HUES48 (cell line): ENCODE measurements around the gene NXPE1.
A peak's percentile ranks its signal among the peaks of the same experiment; 100 is the strongest.

Experiments used
- H3K27ac ChIP-seq: one replicate; pipeline ENCODE4 v1.7.0; 2013; ENCODE audit warnings: low read depth, low read length, inconsistent platforms
- H3K27me3 ChIP-seq: 2 replicates; pipeline ENCODE4 v1.6.1; 2013; ENCODE audit warnings: mild to moderate bottlenecking, low read length; ENCODE audit not compliant: control insufficient read depth, insufficient read depth
- H3K36me3 ChIP-seq: 2 replicates; pipeline ENCODE4 v1.6.1; 2013; ENCODE audit warnings: low read length; ENCODE audit not compliant: control insufficient read depth, insufficient read depth
- H3K4me1 ChIP-seq: 2 replicates; pipeline ENCODE4 v1.6.1; 2013; ENCODE audit warnings: mild to moderate bottlenecking, low read length; ENCODE audit not compliant: control insufficient read depth, insufficient read depth
- H3K4me3 ChIP-seq: 2 replicates; pipeline ENCODE4 v1.5.1; 2013; ENCODE audit warnings: mild to moderate bottlenecking, low read depth, low read length
- H3K9ac ChIP-seq: 2 replicates; pipeline ENCODE4 v1.6.1; 2013; ENCODE audit warnings: mild to moderate bottlenecking, low read depth, low read length, moderate library complexity
- H3K9me3 ChIP-seq: 2 replicates; pipeline ENCODE4 v1.6.1; 2013; ENCODE audit warnings: low read length; ENCODE audit not compliant: control insufficient read depth, insufficient read depth

The NXPE1 gene

GRCh38 chr11:114598461-114598860 is 38.8 kb upstream of the NXPE1 start:
- Histone ChIP-seq H3K27me3 (no peaks in the 10 kb centered on the region), H3K9ac (no peak overlapping the region), H3K4me1 (no peaks in the 10 kb centered on the region), H3K9me3 (peaks cover 6% of the 10 kb centered on the region), H3K36me3 (no peaks in the 10 kb centered on the region), H3K27ac (no peak overlapping the region), H3K4me3 (no peak overlapping the region)

GRCh38 chr11:114596175-114596919 is 36.7 kb upstream of the NXPE1 start:
- Histone ChIP-seq H3K4me1 (no peaks in the 10 kb centered on the region), H3K4me3 (no peak overlapping the region), H3K27ac (no peak overlapping the region), H3K9me3 (no peaks in the 10 kb centered on the region), H3K9ac (no peak overlapping the region), H3K36me3 (no peaks in the 10 kb centered on the region), H3K27me3 (no peaks in the 10 kb centered on the region)

GRCh38 chr11:114595571-114595970 is 35.9 kb upstream of the NXPE1 start, which contains the start of gene NXPE4:
Gene NXPE4, minus strand, starts transcription at chr11:114595786. Its CDS starts 1,027 bp downstream, at chr11:114594759.
- no peak within 1 kb of the TSS for H3K4me3 ChIP-seq
- H3K9ac ChIP-seq: no peak within 1 kb of the TSS
- no peaks in the 10 kb centered on the region for H3K9me3 ChIP-seq
- H3K27ac ChIP-seq: no peak within 1 kb of the TSS
- H3K4me1 ChIP-seq: no peaks in the 10 kb centered on the region
- H3K27me3 ChIP-seq: no peaks in the 10 kb centered on the region
- H3K36me3 ChIP-seq: no peaks in the 10 kb centered on the region

GRCh38 chr11:114594703-114595102 is 35.0 kb upstream of the NXPE1 start:
- no peak overlapping the region for H3K4me3 ChIP-seq
- H3K9me3 ChIP-seq: no peaks in the 10 kb centered on the region; the same call in 1 of the 2 replicates
- no peaks in the 10 kb centered on the region for H3K27me3 ChIP-seq
- no peak overlapping the region for H3K27ac ChIP-seq
- no peaks in the 10 kb centered on the region for H3K36me3 ChIP-seq
- H3K9ac ChIP-seq: no peak overlapping the region
- H3K4me1 ChIP-seq: no peaks in the 10 kb centered on the region

- Histone ChIP-seq H3K4me3 (no peak overlapping the region), H3K9ac (no peak overlapping the region), H3K4me1 (no peaks in the 10 kb centered on the region), H3K27me3 (no peaks in the 10 kb centered on the region), H3K36me3 (no peaks in the 10 kb centered on the region), H3K27ac (no peak overlapping the region), H3K9me3 (peaks cover 25% of the 10 kb centered on the region)
Observed at GRCh38 chr11:114587398-114587953, 27.8 kb upstream of the NXPE1 start.

- Histone ChIP-seq H3K36me3 (no peaks in the 10 kb centered on the region), H3K27ac (no peak overlapping the region), H3K27me3 (no peaks in the 10 kb centered on the region), H3K4me1 (no peaks in the 10 kb centered on the region), H3K4me3 (no peak overlapping the region), H3K9ac (no peak overlapping the region), H3K9me3 (peaks cover 25% of the 10 kb centered on the region)
Observed at GRCh38 chr11:114586797-114587196, 27.1 kb upstream of the NXPE1 start.

- H3K4me3 ChIP-seq: no peak overlapping the region
- H3K27me3 ChIP-seq: no peaks in the 10 kb centered on the region
- no peaks in the 10 kb centered on the region for H3K36me3 ChIP-seq
- H3K9ac ChIP-seq: no peak overlapping the region
- peaks cover 12% of the 10 kb centered on the region for H3K4me1 ChIP-seq
- no peak overlapping the region for H3K27ac ChIP-seq
- no peaks in the 10 kb centered on the region for H3K9me3 ChIP-seq
Observed at GRCh38 chr11:114571712-114572111, 12.0 kb upstream of the NXPE1 start.

- Histone ChIP-seq H3K4me3 (no peak overlapping the region), H3K9ac (no peak overlapping the region), H3K27ac (no peak overlapping the region), H3K4me1 (peaks cover 23% of the 10 kb centered on the region), H3K9me3 (no peaks in the 10 kb centered on the region), H3K36me3 (no peaks in the 10 kb centered on the region), H3K27me3 (no peaks in the 10 kb centered on the region)
Observed at GRCh38 chr11:114569801-114570200, 10.1 kb upstream of the NXPE1 start.

- Histone ChIP-seq H3K27me3 (no peaks in the 10 kb centered on the region), H3K36me3 (no peaks in the 10 kb centered on the region), H3K9me3 (no peaks in the 10 kb centered on the region), H3K4me1 (peaks cover 23% of the 10 kb centered on the region), H3K9ac (no peak overlapping the region), H3K4me3 (no peak overlapping the region), H3K27ac (peak overlapping the region; percentile 23)
Observed at GRCh38 chr11:114566276-114566675, 6.6 kb upstream of the NXPE1 start.

GRCh38 chr11:114564831-114565230 is 5.2 kb upstream of the NXPE1 start:
- Histone ChIP-seq H3K9me3 (no peaks in the 10 kb centered on the region), H3K27me3 (no peaks in the 10 kb centered on the region), H3K4me3 (no peak overlapping the region), H3K36me3 (no peaks in the 10 kb centered on the region), H3K9ac (no peak overlapping the region), H3K4me1 (peaks cover 23% of the 10 kb centered on the region), H3K27ac (no peak overlapping the region)

GRCh38 chr11:114563077-114563476 is 3.4 kb upstream of the NXPE1 start:
- peaks cover 22% of the 10 kb centered on the region for H3K4me1 ChIP-seq
- H3K27ac ChIP-seq: no peak overlapping the region
- H3K9ac ChIP-seq: no peak overlapping the region
- H3K27me3 ChIP-seq: no peaks in the 10 kb centered on the region
- no peak overlapping the region for H3K4me3 ChIP-seq
- H3K9me3 ChIP-seq: no peaks in the 10 kb centered on the region
- H3K36me3 ChIP-seq: no peaks in the 10 kb centered on the region
